Activated T-helper 9 cell treated with anti-CD3 and anti-CD28 coated beads, Interleukin-2, amount 50 U/mL, for 16 hours (primary cell): ENCODE measurements around the gene DLG1.
"Not testable (repeated sequence)": the region's sequence is repeated elsewhere in the genome, so short reads cannot be mapped to it uniquely, and the experiment has no call there.

ENCODE experiments used
- DNase-seq: peaks from one replicate; pipeline ENCODE4 v3.0.0-alpha.2; 2020; ENCODE audit warnings: low read depth

The DLG1 gene

GRCh38 chr3:197093871-197094270 is 204.5 kb downstream of the DLG1 start:
- no peak for DNase-seq

GRCh38 chr3:197088370-197088769 is 210.0 kb downstream of the DLG1 start:
- no peak for DNase-seq

DNA sequence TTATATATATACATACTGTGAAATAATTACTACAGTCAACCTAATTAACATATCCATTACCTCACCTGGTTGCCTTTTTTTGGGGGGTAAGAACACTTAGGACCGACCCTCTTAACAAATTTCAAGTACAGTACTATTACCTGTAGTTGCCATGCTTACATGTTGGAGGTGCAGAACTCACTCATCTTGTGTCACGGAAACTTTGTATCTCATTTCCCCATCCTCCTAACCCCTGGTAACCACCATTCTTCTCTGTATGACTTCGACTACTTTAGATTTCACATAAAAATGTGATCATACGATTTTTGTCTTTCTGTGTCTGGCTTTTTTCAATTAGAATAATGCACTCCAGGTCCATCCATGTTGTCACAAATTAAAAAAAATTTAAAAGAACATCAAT is 213.3 kb downstream of the DLG1 start:
- no peak for DNase-seq

DNA sequence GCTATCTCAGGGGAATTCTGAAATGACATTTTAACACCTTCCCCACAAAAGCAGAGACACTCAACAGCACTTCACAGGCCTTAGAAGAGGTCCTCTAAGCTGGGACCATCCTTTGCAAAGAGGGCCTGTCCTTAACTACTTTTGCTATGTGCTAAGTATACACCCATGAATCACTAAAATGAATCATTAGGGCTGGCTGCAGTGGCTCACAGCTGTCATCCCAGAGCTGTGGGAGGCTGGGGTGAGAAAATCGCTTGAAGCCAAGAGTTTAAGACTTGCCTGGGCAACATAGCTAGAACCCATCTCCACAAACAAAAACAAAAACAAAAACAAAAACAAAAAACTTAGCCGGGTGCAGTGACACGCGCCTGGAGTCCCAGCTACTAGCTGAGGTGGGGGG is 214.9 kb downstream of the DLG1 start:
- DNase-seq, result no peak

GRCh38 chr3:197082871-197083270 is 215.5 kb downstream of the DLG1 start:
- no peak for DNase-seq

DNA sequence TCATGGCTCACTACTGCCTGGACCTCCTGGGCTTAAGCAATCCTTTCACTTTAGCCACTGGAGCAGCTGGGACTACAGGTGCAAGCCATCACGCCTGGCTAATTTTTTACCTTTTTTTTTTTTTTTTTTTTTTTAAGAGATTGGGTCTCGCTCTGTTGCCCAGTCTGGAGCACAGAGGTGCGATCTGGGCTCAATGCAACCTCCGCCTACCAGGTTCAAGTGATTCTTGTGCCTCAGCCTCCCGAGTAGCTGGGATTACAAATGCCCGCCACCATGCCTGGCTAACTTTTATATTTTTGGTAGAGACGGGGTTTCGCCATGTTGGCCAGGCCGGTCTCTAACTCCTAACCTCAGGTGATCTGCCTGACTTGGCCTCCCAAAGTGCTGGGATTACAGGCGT is 218.1 kb downstream of the DLG1 start:
- DNase-seq, result no peak

GRCh38 chr3:197076415-197076814 is 222.0 kb downstream of the DLG1 start:
- DNase-seq, result no peak

GRCh38 chr3:197068077-197068476 is 230.3 kb downstream of the DLG1 start:
- no peak for DNase-seq

GRCh38 chr3:197064771-197065170 is 233.6 kb downstream of the DLG1 start:
- no peak for DNase-seq

GRCh38 chr3:197062446-197062845 is 236.0 kb downstream of the DLG1 start:
- no peak for DNase-seq

DNA sequence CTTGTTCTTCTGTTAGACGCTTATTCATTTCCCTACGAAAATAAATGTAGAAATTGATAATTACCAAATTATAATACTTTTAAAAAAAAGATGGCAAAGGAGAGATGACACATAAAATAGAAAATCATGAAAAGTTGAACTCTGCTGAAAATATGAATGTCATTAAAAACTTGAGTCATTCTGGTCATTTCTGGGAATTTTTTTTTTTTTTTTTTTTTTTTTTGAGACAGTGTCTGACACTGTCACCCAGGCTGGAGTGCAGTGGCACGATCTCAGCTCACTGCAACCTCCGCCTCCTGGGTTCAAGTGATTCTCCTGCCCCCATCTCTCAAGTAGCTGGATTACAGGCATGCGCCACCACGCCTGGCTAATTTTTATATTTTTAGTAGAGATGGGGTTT is 246.8 kb downstream of the DLG1 start:
- not testable (repeated sequence) for DNase-seq

- no peak for DNase-seq
Observed at GRCh38 chr3:197050511-197050910, 247.9 kb downstream of the DLG1 start.

DNA sequence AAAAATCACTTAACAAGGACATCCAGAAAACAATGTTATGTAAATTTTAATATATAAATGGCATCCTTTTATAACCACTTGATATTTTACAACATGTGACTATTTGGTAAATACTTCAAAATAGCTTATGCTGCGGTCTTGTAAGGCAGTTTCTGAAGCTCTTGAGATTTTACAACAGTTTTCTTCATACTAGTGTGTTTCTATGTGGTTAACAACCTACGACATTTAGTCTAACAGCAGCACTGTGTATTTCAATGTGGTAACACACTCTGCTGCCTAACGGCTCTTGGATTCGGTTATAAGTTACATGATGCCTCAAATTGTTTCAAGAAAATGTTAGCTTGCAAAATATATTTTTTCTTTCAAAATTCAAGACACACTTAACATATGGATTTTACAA is 255.9 kb downstream of the DLG1 start:
- no peak for DNase-seq

GRCh38 chr3:197041875-197042488 is 256.4 kb downstream of the DLG1 start:
- DNase-seq, result no peak

GRCh38 chr3:197040658-197041057 is 257.8 kb downstream of the DLG1 start:
- DNase-seq, result no peak

GRCh38 chr3:197038679-197039462 is 259.5 kb downstream of the DLG1 start:
- DNase-seq, result no peak

GRCh38 chr3:197035577-197035976 is 262.8 kb downstream of the DLG1 start:
- DNase-seq, result no peak

- DNase-seq, result not testable (repeated sequence)
Observed at GRCh38 chr3:197034778-197035177, 263.6 kb downstream of the DLG1 start.

- DNase-seq, result not testable (repeated sequence)
Observed at GRCh38 chr3:197033764-197034163, 264.6 kb downstream of the DLG1 start.

DNA sequence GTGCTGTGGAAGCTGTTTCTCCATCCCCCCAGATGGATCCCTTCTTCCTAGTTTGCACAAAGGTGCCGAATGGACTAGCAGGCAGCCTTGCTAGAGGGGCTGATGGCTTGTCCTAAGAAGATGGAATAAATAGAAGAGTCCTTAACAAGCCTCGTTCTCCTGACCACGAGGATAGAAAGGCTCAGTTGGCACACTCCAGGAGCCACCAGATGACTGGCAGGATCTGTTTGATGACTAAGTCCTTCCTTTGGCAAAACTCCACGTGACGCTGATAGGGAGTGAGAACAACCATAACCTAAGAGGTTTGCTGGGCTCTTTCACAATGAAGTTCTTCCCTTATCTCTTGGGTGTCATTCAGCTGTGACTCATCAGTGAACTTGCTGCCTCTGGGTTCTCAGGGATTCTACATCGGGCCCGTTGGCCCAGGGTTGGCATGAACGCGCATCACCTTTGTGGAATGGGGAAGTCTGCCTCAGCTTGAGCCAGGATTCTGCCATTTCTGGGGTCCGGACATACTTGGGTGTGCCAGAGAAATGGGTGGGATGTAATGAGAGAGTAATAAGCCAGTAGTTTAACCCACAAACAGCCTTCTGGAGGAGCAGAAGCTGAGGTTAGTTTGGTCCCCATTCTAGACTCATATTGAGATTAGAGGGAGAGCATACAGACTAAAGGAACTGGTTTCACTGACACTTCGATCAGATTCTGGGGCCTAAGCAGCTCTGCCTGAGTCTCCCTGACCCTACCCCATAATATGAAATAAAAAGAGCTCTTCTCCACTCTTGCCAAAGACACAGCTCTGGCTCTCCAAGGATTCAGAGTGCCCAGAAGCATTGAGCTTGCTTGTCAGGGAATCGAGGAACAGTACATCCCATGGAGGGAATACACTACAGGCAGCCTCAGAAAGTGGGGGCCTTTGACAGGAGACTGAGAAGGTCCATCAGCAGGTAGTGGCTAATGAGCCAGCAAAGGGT is 266.8 kb downstream of the DLG1 start:
- DNase-seq, result no peak

DNA sequence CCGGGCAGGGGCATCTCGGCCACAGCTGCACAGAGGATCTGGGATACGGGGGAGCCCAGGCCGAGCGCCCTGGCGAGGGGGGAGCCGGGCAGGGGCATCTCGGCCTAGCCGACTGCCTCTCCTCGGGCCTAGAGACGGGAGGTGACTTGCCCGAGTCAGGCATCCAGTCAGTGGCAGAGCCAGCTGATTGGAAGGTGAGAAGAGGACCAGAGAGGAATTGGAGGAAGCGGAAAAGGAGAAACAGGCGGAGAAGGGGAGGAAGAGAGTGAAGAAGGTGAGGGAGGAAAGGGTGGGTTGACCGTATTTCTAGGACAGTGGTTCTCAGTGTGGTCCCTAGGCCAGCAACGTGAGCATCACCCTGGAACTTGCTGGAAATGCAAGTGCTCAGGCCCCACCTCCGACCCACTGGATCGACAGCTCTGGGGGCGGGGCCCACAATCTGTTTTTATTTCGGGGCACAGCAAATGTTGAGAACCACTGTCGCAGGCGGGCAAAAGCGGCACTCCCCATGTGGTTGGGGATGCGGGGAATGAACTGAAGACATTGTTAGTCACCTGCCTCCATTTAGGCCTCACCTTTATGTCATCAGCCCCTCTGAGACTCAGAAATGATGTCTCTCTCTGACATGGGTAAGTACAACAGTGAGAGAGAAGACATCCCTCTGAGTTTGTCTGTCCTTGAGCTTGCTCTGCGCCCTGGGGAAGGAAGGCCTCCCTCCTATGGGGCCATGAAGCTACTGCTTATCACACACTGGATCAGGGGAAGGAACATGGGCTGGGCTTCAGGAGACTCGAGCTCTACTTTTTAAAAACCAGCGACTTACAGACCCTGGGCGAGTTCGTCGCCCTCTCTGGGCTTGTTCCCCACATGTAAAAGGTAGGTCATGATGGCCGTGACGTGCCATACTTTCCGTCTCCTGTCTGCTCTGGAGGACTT is 267.8 kb downstream of the DLG1 start:
- no peak for DNase-seq
